ENCODE results near the gene ARPP21.

Gene ARPP21

DNA sequence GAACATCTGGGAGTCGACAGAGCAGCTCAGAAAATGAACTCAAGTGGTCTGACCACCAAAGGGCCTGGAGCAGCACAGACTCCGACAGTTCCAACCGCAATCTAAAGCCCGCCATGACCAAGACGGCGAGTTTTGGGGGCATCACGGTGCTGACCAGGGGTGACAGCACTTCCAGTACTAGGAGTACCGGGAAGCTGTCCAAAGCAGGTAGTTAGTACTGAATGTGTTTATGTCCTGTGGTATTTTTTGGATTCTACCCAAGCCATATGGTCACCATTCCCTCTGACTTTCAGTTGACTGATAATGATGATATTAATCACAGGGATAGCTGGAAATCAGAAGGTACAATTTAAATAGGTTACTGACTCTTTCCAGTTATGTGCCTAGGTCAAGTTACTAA is 82.3 kb downstream of the ARPP21 start:
- no peak for TF ChIP-seq ZFX (IDR thresholded peaks at IDR 0.05; ENCODE audit: borderline replicate concordance)
- TF ChIP-seq, protein P1, sequence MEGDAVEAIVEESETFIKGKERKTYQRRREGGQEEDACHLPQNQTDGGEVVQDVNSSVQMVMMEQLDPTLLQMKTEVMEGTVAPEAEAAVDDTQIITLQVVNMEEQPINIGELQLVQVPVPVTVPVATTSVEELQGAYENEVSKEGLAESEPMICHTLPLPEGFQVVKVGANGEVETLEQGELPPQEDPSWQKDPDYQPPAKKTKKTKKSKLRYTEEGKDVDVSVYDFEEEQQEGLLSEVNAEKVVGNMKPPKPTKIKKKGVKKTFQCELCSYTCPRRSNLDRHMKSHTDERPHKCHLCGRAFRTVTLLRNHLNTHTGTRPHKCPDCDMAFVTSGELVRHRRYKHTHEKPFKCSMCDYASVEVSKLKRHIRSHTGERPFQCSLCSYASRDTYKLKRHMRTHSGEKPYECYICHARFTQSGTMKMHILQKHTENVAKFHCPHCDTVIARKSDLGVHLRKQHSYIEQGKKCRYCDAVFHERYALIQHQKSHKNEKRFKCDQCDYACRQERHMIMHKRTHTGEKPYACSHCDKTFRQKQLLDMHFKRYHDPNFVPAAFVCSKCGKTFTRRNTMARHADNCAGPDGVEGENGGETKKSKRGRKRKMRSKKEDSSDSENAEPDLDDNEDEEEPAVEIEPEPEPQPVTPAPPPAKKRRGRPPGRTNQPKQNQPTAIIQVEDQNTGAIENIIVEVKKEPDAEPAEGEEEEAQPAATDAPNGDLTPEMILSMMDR (IDR thresholded peaks at IDR 0.05): no peak
- no peak overlapping the region for H3K27ac ChIP-seq

DNA sequence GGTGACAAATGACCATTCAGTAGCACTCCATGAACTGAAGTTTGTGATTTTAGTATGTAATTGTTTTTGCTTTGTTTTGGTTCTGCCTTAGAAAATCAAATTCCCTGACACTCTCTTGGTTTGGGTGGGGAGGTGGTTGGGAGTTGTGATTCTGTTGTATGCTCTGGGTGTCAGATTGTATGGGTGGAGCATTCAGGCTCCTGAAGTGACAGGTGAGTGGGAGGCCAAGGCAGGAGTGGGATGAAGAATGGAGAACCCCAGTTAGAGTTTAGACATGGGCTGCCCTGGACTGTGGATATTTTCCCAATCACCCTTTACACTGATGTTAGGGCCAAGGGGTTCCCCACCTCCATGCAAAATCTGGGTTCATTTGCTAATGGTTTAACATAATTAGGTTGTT is 83.6 kb downstream of the ARPP21 start:
- H3K27ac ChIP-seq: no peak overlapping the region
- TF ChIP-seq ZFX (IDR thresholded peaks at IDR 0.05; ENCODE audit: borderline replicate concordance): no peak
- TF ChIP-seq, protein P1 (IDR thresholded peaks at IDR 0.05): no peak

DNA sequence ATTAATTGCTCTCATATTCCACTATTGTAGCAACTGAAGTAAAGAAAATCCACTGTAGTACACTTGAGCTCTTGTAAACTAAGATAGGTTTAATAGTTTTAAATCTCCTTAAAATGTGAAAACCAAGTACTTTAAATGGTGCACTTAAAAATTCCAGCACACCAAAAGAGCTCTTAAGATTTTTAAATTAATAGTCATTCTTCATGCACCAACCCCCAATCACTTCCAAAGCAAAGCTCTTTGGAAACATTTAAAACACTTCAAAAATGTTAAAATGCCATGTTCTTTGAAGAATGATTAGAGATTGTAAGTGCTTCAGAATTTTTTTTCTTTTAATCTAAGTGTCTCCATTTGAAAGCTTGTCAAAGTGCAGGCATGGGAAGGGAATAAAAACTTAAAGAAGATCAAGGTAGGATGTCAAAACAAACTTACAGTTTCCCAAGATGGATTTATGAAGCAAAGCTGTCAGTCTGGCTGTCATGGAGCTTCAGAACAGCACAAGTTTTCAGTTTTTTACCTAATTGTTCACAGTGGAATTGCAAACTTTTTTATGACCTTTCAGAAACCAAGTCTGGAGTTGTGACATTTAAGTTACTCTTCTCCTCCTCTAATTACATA is 84.3 kb downstream of the ARPP21 start:
- no peak overlapping the region for H3K27ac ChIP-seq
- no peak for TF ChIP-seq ZFX (IDR thresholded peaks at IDR 0.05; ENCODE audit: borderline replicate concordance)
- TF ChIP-seq, protein P1 (IDR thresholded peaks at IDR 0.05): no peak

DNA sequence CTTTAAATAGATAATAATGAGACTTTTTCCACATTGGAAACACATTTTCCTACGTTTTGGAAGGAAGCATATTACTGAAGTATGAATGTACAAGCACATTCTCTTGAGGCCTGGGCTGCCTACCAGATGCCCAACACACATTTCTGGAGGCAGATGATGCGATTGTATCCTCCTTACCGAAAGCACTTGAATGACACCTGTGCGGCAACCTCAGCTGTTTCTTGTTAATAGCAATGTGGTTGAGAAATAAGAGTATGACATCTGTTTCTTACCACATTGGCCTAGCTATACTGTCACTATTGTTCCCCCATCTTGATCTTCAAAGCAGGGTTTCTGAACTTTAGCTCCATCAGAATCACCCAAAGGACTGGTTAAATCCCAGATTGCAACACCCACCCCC is 84.8 kb downstream of the ARPP21 start:
- TF ChIP-seq, protein P1 (IDR thresholded peaks at IDR 0.05): no peak
- TF ChIP-seq ZFX (IDR thresholded peaks at IDR 0.05; ENCODE audit: borderline replicate concordance): no peak
- no peak overlapping the region for H3K27ac ChIP-seq

DNA sequence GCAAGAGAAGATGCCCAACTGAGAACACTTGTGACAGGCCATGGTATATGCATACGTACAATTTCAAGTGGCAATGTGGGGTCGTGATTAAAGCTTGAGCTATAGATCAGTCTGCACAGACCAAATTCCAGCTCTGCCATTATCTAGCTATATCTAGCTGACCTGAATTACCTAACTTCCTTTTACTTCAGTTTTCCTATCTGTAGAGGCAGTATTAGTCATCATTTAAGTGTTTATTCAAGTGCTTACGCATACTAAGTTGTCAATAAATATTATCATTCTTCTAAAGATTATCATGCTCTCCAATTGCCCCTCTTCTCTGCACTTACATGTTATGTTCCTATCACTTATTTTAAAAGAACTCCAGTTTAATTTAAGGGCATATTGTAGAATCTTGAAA is 87.9 kb downstream of the ARPP21 start:
- H3K27ac ChIP-seq: no peak overlapping the region
- no peak for TF ChIP-seq ZFX (IDR thresholded peaks at IDR 0.05; ENCODE audit: borderline replicate concordance)
- TF ChIP-seq, protein P1 (IDR thresholded peaks at IDR 0.05): no peak

DNA sequence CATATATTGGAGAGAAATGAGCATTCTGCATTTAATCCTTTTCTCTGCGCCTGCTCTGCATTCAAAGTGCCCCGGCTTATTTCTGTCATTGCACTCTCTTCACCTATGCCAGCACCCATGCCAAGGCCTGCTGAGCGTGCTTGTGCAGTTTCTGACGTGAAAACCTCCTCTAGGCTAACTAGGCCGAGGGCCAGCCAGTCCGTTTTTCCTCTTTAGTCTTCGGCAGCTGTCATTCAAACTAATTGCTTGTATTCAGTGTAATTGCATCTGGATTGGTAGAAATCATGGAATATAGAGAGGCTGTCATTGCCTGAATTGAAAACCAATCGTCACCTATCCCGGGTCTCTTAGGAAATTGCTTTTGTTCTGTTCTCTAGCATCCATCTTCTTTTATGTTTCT is 94.0 kb downstream of the ARPP21 start:
- TF ChIP-seq, protein P1 (IDR thresholded peaks at IDR 0.05): no peak
- TF ChIP-seq ZFX (IDR thresholded peaks at IDR 0.05; ENCODE audit: borderline replicate concordance): no peak
- H3K27ac ChIP-seq: no peak overlapping the region

DNA sequence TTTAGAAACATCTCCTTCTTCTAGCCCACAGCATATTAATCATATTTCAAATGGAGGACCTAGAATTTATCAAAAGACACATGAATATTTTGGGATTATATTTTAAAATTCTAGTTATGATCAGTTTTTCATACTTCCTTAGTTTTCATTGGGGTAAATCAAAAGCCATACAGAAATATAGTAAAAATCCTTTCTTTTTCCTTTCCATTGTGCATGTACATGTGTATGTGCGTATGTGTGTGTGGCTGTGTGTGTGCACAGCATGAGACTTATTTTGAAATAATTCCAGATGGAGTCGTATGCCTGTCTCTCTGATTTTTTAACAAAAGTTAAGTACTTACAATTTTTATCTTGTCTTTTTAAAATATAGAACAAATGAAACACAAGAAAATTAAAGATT is 94.5 kb downstream of the ARPP21 start:
- no peak overlapping the region for H3K27ac ChIP-seq
- TF ChIP-seq, protein P1 (IDR thresholded peaks at IDR 0.05): no peak
- no peak for TF ChIP-seq ZFX (IDR thresholded peaks at IDR 0.05; ENCODE audit: borderline replicate concordance)
